Urothelium cell line (cell line): ENCODE data around the gene CBX3.
"Not testable (repeated sequence)": the region's sequence is repeated elsewhere in the genome, so short reads cannot be mapped to it uniquely, and the experiment has no call there.

Experiments used
- DNase-seq: peaks from one replicate; pipeline ENCODE4 v3.0.0; 2011; ENCODE audit warnings: low spot score, mixed read lengths
- FAIRE-seq: peaks from 2 replicates; lab custom pipeline; 2011; peaks lifted over from hg19 to GRCh38; lab: Jason Lieb, UNC

CBX3 gene

GRCh38 chr7:26200444-26201246 lies 900 bp upstream of the CBX3 start, which contains the start of gene HNRNPA2B1:
TSS of gene HNRNPA2B1 (minus strand) at chr7:26200746. CDS start at chr7:26200577, 169 bp downstream.
- FAIRE-seq (peak; percentile 98), DNase-seq (peak; percentile 95)

- DNase-seq (peak; percentile 60), FAIRE-seq (peak; percentile 68)
Measured at GRCh38 chr7:26202019-26202990, 760 bp downstream of the CBX3 start.

- FAIRE-seq (no peak), DNase-seq (no peak)
Measured at GRCh38 chr7:26203016-26203415, 1.5 kb downstream of the CBX3 start.

- DNase-seq (no peak), FAIRE-seq (no peak)
Measured at GRCh38 chr7:26208040-26208439, 6.5 kb downstream of the CBX3 start.

GRCh38 chr7:26212921-26213718 lies 11.6 kb downstream of the CBX3 start:
- FAIRE-seq (no peak), DNase-seq (no peak)

- no peak for DNase-seq
- FAIRE-seq: no peak
Measured at GRCh38 chr7:26213807-26214515, 12.4 kb downstream of the CBX3 start.

- DNase-seq (no peak), FAIRE-seq (peak; percentile 66)
Measured at GRCh38 chr7:26216049-26216448, 14.5 kb downstream of the CBX3 start.

GRCh38 chr7:26224359-26224758 lies 22.8 kb downstream of the CBX3 start:
- DNase-seq: no peak
- no peak for FAIRE-seq

- DNase-seq (no peak), FAIRE-seq (no peak)
Measured at GRCh38 chr7:26227987-26228386, 26.4 kb downstream of the CBX3 start.

- DNase-seq (no peak), FAIRE-seq (peak; percentile 23)
Measured at GRCh38 chr7:26233902-26234511, 32.5 kb downstream of the CBX3 start.

GRCh38 chr7:26237035-26237807 lies 35.7 kb downstream of the CBX3 start:
- no peak for DNase-seq
- no peak for FAIRE-seq

- FAIRE-seq: no peak
- no peak for DNase-seq
Measured at GRCh38 chr7:26238032-26238431, 36.5 kb downstream of the CBX3 start.

GRCh38 chr7:26245150-26245549 lies 43.6 kb downstream of the CBX3 start:
- FAIRE-seq (no peak), DNase-seq (no peak)

- no peak for FAIRE-seq
- no peak for DNase-seq
Measured at GRCh38 chr7:26250239-26250638, 48.7 kb downstream of the CBX3 start.

GRCh38 chr7:26261866-26262265 lies 60.3 kb downstream of the CBX3 start:
- FAIRE-seq, DNase-seq: not testable (repeated sequence)
